HG02610 (cell line): Measurements from ENCODE around the gene IGSF9.

Source experiments
- ATAC-seq: cut with Tn5 transposase; IDR thresholded peaks from one replicate; pipeline ENCODE4 v1.9.1; 2021; ENCODE audit warnings: mild to moderate bottlenecking, moderate library complexity; ENCODE audit not compliant: unreplicated experiment

Gene IGSF9

GRCh38 chr1:159934136-159935039 lies 11.0 kb downstream of the IGSF9 start:
- no peak for ATAC-seq

DNA sequence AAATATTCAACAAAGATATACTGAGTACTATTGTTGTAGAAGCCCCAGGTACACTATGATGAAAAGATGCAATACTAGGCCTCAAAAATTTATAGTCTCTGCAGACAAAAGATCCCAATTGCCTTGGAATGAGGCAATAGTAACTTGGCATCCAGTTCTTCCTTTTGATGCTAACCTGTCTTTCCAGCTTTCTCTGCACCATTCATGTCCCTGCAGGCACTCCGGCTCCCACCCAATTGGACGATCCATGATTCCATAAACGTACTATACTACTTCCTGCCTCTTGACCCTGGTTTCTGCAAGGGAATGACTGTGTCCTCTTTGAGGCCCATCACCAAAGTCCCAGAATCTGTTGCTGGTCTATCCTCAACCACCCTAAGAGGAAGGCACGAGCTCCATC lies 12.1 kb downstream of the IGSF9 start:
- no peak for ATAC-seq

GRCh38 chr1:159932296-159933285 lies 12.8 kb downstream of the IGSF9 start:
- ATAC-seq: peak; percentile 52

- ATAC-seq: no peak
Measured at GRCh38 chr1:159931795-159932173, 13.6 kb downstream of the IGSF9 start.

DNA sequence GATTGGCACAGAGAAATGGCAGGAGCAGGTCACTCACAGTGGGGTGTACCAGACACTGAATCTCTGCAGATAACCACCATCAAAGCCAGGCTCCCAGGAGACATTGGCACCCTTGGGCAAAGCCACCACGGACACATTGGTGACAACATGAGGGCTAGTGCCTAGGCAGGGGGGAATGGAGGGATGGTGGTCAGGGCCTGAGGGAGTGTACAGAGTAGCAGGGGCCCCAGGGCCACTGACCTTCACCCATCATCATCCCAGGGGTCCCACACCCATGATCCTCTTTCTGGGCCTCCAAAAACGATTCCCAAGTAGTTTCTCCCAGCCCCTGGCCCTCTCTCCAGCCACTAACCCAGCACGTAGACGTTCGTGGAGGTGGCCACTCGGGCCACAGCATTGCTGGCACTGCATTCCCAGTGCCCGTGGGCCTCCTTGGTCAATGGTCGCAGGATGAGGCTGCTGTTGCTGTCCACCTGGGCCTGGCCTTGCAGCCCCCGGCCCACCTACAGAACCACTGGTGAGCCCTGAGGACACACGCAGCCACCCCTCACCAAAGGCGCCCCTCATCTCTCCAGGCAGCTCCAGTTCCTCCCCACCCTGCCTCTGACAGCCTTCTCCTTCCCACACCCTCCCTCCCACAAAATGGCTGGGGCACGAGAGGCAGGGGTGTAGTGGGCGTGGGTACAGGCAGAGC lies 14.2 kb downstream of the IGSF9 start:
- ATAC-seq: no peak

GRCh38 chr1:159930634-159931033 lies 14.8 kb downstream of the IGSF9 start:
- no peak for ATAC-seq

GRCh38 chr1:159930216-159930615 lies 15.2 kb downstream of the IGSF9 start:
- no peak for ATAC-seq

DNA sequence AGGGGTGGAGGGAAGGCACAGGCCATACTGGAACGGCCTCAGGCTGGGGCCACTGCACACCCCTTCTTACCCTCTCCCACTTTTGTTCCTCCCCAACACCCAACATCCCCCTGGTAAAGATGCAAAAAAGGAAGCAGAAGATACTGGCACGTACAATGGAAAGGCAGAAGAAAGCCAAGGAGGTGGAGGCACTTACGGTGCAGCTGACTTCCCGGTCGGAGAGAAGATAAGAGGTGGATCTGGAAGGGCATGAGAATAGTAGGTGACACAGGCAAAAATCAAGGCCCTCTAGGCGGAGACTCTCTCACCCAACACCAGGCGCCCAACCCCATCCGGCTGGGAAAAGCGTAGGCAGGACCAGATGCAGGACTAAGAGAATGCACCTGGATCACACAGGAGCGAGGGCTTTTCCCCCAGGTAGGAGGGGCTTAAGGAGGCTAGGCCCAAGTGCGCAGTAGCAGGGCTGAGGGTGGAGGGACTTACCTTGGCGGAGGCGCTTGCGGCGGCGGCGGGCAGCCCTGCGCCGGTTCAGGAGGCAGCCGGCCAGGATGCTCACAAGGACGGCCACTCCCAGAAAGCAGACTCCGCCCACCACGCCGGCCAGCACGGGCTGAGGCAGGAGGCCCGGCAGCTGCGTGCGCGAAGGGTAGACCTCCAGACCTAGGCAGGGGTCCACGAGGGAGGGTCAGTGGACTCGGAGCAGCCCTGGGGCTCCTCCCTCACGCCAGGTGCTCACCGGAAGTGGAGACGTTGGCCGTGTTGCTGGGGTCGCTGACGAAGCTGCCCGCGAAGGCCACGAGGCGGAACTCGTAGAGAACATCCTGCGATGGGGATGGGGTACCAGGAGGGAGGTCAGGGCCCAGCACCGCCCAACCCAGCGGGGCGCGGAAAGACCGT lies 16.0 kb downstream of the IGSF9 start:
- no peak for ATAC-seq

GRCh38 chr1:159928491-159929050 lies 16.8 kb downstream of the IGSF9 start:
- ATAC-seq: no peak

DNA sequence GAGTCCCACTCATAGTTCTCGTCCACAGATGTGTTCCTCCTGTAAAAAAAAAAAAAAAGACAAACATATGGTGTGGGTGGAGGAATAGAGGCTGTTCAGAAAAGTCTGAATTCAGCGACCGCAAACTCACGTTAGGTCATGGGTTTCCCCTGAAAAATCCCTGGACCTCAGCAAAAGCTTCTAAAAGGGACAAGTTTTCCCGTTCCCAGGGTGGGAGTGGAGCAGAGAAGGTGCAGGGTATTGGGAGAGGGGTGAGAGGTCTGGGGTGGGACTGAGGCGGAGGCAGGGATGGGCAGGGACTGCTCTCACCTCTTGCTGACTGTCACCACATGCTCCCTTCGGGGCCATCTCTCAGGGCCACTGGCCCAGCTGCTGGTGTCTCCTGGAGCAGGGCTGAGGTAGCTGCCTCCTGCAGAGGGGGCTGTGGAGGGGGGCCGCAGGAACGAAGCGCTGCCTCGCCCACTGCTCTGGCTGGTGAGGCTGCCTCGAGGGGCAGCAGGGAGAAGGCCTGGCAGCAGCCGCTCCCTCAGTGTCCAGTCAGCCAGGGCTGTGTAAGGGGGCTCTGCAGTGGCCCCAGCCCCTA lies 17.5 kb downstream of the IGSF9 start:
- ATAC-seq: no peak

GRCh38 chr1:159927211-159927848 lies 18.1 kb downstream of the IGSF9 start:
- ATAC-seq: no peak

GRCh38 chr1:159925719-159926078 lies 19.7 kb downstream of the IGSF9 start:
- peak; percentile 2 for ATAC-seq

DNA sequence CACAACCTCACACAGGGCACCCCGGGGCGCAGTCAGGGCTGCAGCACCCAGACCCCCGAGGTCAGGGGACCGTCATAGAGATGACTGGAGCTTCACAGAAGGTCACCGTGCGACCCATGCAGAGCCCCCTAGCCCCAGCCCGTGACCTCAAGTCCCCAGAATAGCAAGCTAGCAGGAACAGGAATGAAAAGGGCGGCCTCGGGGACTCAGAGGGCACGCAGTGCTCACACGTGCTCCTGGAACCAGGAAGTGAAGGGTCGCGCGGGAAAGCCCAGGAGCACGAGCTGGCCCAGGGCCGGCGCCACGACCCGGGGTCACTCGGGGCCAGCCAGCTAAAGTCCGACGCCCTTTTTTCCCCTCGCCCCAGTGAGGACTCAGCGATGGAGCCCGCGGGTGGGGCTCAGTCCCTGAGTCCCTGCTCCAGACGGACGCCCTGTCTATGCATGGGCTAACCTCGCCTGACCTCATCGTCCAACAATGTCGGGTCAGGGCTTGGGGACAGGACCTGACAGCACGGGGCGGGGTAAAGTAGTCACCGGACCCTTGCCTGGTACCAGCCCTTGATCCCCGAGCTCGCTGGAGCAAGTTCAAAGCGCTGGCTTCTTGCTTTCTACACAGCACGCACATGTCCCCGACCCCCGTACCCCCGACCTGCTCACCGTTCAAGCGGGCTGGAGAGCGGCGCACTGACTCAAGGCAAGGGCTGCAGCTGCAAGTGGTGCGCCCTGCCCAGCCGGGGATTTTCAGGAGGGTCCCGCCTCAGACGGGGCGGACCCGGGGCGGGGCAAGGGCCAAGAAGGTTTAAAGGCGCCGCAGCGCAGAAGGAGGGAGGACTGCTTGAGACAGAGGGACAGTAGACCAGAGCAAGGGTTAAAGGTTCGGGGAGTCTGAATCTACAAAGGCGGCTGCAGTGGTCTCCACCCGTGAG lies 20.4 kb downstream of the IGSF9 start, which contains the start of gene TAGLN2:
Gene TAGLN2 (minus strand): TSS at position 717 of the 928 bp plus-strand sequence. CDS start 4,998 bp downstream, outside the sequence.
- ATAC-seq: peak; percentile 60

GRCh38 chr1:159924025-159924790 lies 21.2 kb downstream of the IGSF9 start:
- ATAC-seq: no peak

DNA sequence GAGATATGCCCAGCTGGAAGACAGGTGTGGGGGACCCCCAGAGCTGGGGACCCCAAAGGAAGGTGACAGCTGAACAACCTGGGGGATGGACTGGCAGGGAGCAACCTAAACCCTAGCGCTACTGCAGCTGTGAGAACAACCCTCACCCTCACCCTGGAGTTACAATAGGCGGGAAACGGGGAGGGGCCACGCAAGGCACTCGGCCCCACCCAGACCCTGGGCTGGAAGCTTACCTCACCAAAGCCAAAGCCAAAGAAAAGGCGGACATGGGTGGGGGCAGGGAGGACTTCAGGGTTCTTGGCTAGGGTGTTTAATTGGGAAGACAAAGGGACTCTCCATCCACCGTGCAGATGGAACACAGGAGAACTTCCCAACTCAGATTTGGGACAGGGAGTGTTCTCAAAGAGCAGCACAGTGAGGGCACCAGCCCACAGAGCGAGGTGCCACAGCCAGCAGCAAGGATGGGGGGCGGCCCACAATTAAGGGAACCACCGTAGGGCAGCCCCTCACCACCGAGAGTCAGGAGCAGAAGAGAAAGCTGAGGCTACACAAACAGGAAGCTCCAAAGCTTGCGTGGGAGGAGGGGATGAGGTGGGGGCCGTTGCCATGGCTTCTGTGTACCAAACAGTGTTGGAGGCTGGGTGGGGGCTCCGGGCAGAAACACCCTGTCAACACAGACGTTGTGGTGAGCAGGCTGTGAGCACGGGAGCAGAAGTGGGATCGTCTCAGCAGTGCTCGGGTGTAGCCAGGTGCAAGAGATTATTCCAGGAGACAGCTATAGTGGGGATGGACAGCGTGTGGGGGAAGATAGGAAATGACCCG lies 22.0 kb downstream of the IGSF9 start:
- ATAC-seq: peak; percentile 29
